Sigmoid colon (tissue), 7 donors: Measurements from ENCODE around the gene POLR1D. TPM values are rescaled to one million over a fixed set of nuclear protein-coding genes. Genes with fewer than 3 reads are reported as not detected.

Experiments
- DNase-seq: peaks from one replicate; pipeline ENCODE4 v3.0.0-alpha.2; 2019
- H3K27ac ChIP-seq, 4 donors: fragments of 200-600 bp; sonication (generic); one replicate each; pipeline ENCODE4 v1.5.1; 2016 to 2019; ENCODE audit warnings: mild to moderate bottlenecking in 1 of 4
- H3K27me3 ChIP-seq, 3 donors: fragments of 200-600 bp; sonication (generic); one replicate each; pipeline ENCODE4 v1.5.1; 2019; ENCODE audit warnings: mild to moderate bottlenecking in 1 of 3
- H3K36me3 ChIP-seq, 4 donors: fragments of 200-600 bp; sonication (generic); one replicate each; pipeline ENCODE4 v1.5.1; 2016 to 2019
- H3K4me1 ChIP-seq, 4 donors: fragments of 200-600 bp; sonication (generic); one replicate each; pipeline ENCODE4 v1.5.1; 2017 to 2019
- H3K4me3 ChIP-seq, 4 donors: fragments of 200-600 bp; sonication (generic); one replicate each; pipeline ENCODE4 v1.5.1; 2017 to 2019; ENCODE audit warnings: mild to moderate bottlenecking in 2 of 4, moderate library complexity in 1 of 4
- H3K9me3 ChIP-seq, 4 donors: fragments of 200-600 bp in 3 of 4; sonication (generic) in 3 of 4; one replicate each; pipeline versions ENCODE4 v1.5.1 to v1.6.1; 2013 to 2019
- CTCF ChIP-seq, 4 experiments: fragments of 450-650 bp in 3 of 4; fragments of 200-600 bp in 1 of 4; IDR thresholded peaks; one replicate each; pipeline ENCODE4 v1.5.1; 2016 to 2019; ENCODE audit warnings: antibody characterized with exemption in 4 of 4, mild to moderate bottlenecking in 3 of 4, moderate library complexity in 2 of 4
- EP300 ChIP-seq, 4 donors: sonication (generic); formaldehyde crosslinking; IDR thresholded peaks; one replicate each; pipeline ENCODE4 v1.6.1; 2017; ENCODE audit warnings: antibody characterized with exemption in 4 of 4
- POLR2A ChIP-seq, 2 donors: fragments of 450-650 bp; IDR thresholded peaks; one replicate each; pipeline ENCODE4 v1.6.1; 2016; ENCODE audit warnings: antibody characterized with exemption in 2 of 2, mild to moderate bottlenecking in 2 of 2, moderate library complexity in 2 of 2
- POLR2AphosphoS5 ChIP-seq, 4 donors: sonication (generic); formaldehyde crosslinking; IDR thresholded peaks; one replicate each; pipeline ENCODE4 v1.6.1; 2017; ENCODE audit warnings: antibody characterized with exemption in 4 of 4
- WGBS, 2 donors: extraction: QIAGEN DNeasy Blood & Tissue Kit; methylation state at CpG; one replicate each; pipeline ENCODE4 v1.1.7; 2013; 5-methylcytosine and 5-hydroxymethylcytosine counted together
- intact Hi-C: fragments of 100-400 bp; cut with DNase I; formaldehyde crosslinking; loops from one replicate; pipeline ENCODE4 v1.15.1; 2023
- polyA plus RNA-seq, 3 donors: library from polyadenylated mRNA; stranded (reverse); fragments of 200-250 nt; gene quantifications; one replicate each; pipeline ENCODE4 v1.2.3, GENCODE V29; 2013
- total RNA-seq, 4 donors: library from RNA; depleted of rRNA; stranded (reverse); fragments of >200 nt; gene quantifications; one replicate each; pipeline ENCODE4 v1.1.0, GENCODE V29; 2016
- donor health status: healthy with polysubstance abuse.
- donor health status: Bipolar disorder and iron deficiency.
- donor health status: healthy.

POLR1D gene
- total and polyA plus RNA-seq, 7 donors: 126 to 224 (median 134) TPM

GRCh38 chr13:27659145-27659865 lies 37.6 kb downstream of the POLR1D start:
- no peak overlapping the region for H3K4me3 ChIP-seq
- 69 to 75% methylated on average over 7 of the region's 7 CpGs for WGBS, 2 donors
- H3K36me3 ChIP-seq: no peaks in the 10 kb centered on the region
- H3K27me3 ChIP-seq: no peaks in the 10 kb centered on the region
- H3K9me3 ChIP-seq: no peaks in the 10 kb centered on the region
- intact Hi-C loops: no loop called here
- TF ChIP-seq CTCF (IDR thresholded peaks at IDR 0.05) (no peak), EP300 (IDR thresholded peaks at IDR 0.05) (no peak), POLR2AphosphoS5 (IDR thresholded peaks at IDR 0.05) (no peak), POLR2A (IDR thresholded peaks at IDR 0.05) (no peak)
- no peak for DNase-seq
- no peak overlapping the region for H3K27ac ChIP-seq
- H3K4me1 ChIP-seq: peaks cover 0 to 45% (median 21%) of the 10 kb centered on the region in 4 donors

GRCh38 chr13:27660511-27660910 lies 38.8 kb downstream of the POLR1D start:
- no peak for TF ChIP-seq POLR2AphosphoS5 (IDR thresholded peaks at IDR 0.05)
- TF ChIP-seq POLR2A (IDR thresholded peaks at IDR 0.05): no peak
- no peak for TF ChIP-seq EP300 (IDR thresholded peaks at IDR 0.05)
- WGBS, 2 donors: 97 to 98% methylated on average over 6 of the region's 6 CpGs
- Histone ChIP-seq H3K4me3 (no peak overlapping the region), H3K4me1 (peaks cover 0 to 48% (median 21%) of the 10 kb centered on the region in 4 donors), H3K9me3 (no peaks in the 10 kb centered on the region), H3K27ac (no peak overlapping the region), H3K36me3 (no peaks in the 10 kb centered on the region), H3K27me3 (no peaks in the 10 kb centered on the region)
- DNase-seq: no peak
- intact Hi-C loops: loop anchor here (10.0 kb wide), 2 partner anchors 86 to 124 kb away; no protein-coding TSS in a partner anchor

- peaks cover 0 to 48% (median 21%) of the 10 kb centered on the region in 4 donors for H3K4me1 ChIP-seq
- H3K27ac ChIP-seq: no peak overlapping the region
- H3K9me3 ChIP-seq: no peaks in the 10 kb centered on the region
- DNase-seq: no peak
- H3K36me3 ChIP-seq: peaks cover 0 to 4% (median 0%) of the 10 kb centered on the region in 4 donors
- no peaks in the 10 kb centered on the region for H3K27me3 ChIP-seq
- TF ChIP-seq POLR2AphosphoS5 (IDR thresholded peaks at IDR 0.05) (no peak), POLR2A (IDR thresholded peaks at IDR 0.05) (no peak), CTCF (IDR thresholded peaks at IDR 0.05) (no peak), EP300 (IDR thresholded peaks at IDR 0.05) (no peak)
- no peak overlapping the region for H3K4me3 ChIP-seq
- intact Hi-C loops: loop anchor here (10.0 kb wide), 2 partner anchors 86 to 124 kb away; no protein-coding TSS in a partner anchor
These were observed 39.3 kb downstream of the POLR1D start for GRCh38 chr13:27661017-27661416.

GRCh38 chr13:27662738-27663470 lies 41.2 kb downstream of the POLR1D start:
- Histone ChIP-seq H3K4me3 (no peak overlapping the region), H3K36me3 (peaks cover 0 to 14% (median 0%) of the 10 kb centered on the region in 4 donors), H3K27me3 (no peaks in the 10 kb centered on the region), H3K9me3 (no peaks in the 10 kb centered on the region), H3K4me1 (peaks cover 0 to 49% (median 21%) of the 10 kb centered on the region in 4 donors), H3K27ac (no peak overlapping the region)
- no peak for DNase-seq
- intact Hi-C loops: loop anchor here (10.0 kb wide), 2 partner anchors 88 to 122 kb away; no protein-coding TSS in a partner anchor
- WGBS, 2 donors: 79 to 89% methylated on average over 2 of the region's 2 CpGs
- TF ChIP-seq CTCF (IDR thresholded peaks at IDR 0.05): no peak
- no peak for TF ChIP-seq EP300 (IDR thresholded peaks at IDR 0.05)
- no peak for TF ChIP-seq POLR2A (IDR thresholded peaks at IDR 0.05)
- no peak for TF ChIP-seq POLR2AphosphoS5 (IDR thresholded peaks at IDR 0.05)

GRCh38 chr13:27663947-27664346 lies 42.3 kb downstream of the POLR1D start:
- 94 to 96% methylated on average over 8 of the region's 8 CpGs for WGBS, 2 donors
- no peak for DNase-seq
- intact Hi-C loops: loop anchor here (2.0 to 10.0 kb wide), 3 partner anchors 89 to 163 kb away; no protein-coding TSS in a partner anchor

More at GRCh38 chr13:27663947-27664346, 42.3 kb downstream of the POLR1D start:
- Histone ChIP-seq H3K27ac (peak overlapping the region in 1 of 4 donors; percentile 29), H3K36me3 (peaks cover 0 to 14% (median 0%) of the 10 kb centered on the region in 4 donors), H3K9me3 (no peaks in the 10 kb centered on the region), H3K27me3 (no peaks in the 10 kb centered on the region), H3K4me3 (no peak overlapping the region), H3K4me1 (peaks cover 0 to 48% (median 18%) of the 10 kb centered on the region in 4 donors)
- TF ChIP-seq POLR2A (IDR thresholded peaks at IDR 0.05) (no peak), POLR2AphosphoS5 (IDR thresholded peaks at IDR 0.05) (no peak), CTCF (IDR thresholded peaks at IDR 0.05) (no peak), EP300 (IDR thresholded peaks at IDR 0.05) (no peak)
